ENCODE data around the gene STAG1.
"Not testable (repeated sequence)": the region's sequence is repeated elsewhere in the genome, so short reads cannot be mapped to it uniquely, and the experiment has no call there.

STAG1 gene

DNA sequence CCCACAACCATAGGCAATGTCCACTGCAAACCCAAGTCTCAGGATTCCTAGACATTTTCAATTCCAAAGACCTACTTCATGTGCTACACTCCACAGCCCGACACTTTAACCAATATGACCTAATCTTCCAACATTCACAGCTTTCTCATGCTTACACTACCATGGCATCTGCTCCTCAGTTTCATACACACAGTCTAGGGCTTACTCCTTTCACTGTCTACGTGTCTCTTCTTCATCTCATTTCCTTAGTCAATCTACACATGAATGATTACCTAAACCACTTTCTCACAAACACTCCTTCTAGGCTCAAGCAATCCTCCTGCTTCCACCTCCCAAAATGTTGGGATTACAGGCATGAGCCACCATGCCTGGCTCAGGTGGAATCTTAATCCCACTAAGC, 106.3 kb downstream of the STAG1 start:
- DNase-seq (ENCODE audit: low read depth), result no peak

DNA sequence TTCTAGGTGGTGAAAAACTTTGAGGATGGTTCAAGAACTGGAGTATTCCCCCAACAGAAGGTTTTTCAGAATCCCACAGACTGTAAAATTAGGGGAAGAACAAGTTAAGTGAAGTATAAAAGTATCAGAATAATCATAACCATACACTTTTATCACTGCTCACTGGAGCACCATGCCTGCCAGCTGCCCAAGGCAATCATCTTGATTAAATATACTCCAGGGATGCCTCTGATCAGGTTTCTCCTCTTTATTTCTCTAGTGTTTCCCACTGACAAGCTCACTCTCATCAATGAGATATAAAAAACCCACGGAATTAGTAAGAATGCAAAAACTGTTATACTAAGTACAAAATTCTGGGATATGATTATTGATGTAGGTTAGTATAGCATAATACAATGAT, 108.0 kb downstream of the STAG1 start:
- no peak for DNase-seq (ENCODE audit: low read depth)

- not testable (repeated sequence) for DNase-seq (ENCODE audit: low read depth)
Measured at GRCh38 chr3:136643380-136643779, 108.8 kb downstream of the STAG1 start.

DNA sequence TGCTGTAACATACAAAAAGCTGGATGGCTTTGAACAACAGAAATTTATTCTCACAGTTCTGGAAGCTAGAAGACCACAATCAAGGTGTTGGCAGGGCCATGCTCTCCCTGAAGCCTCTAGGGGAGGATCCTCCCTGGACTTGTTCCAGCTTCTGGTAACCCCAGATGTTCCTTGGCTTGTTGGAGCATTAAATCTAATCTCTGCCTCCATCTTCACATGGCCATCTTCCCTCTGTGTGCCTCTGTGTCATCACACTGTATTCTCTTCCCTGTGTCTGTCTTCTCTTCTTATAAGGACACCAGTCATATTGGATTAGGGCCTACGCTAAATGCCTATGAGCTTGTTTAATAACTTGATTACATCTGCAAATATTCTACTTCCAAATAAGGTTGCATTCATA, 109.5 kb downstream of the STAG1 start:
- DNase-seq (ENCODE audit: low read depth), result no peak

- DNase-seq (ENCODE audit: low read depth), result no peak
Measured at GRCh38 chr3:136639069-136639468, 113.1 kb downstream of the STAG1 start.

GRCh38 chr3:136637176-136637575, 115.0 kb downstream of the STAG1 start:
- no peak for DNase-seq (ENCODE audit: low read depth)

- DNase-seq (ENCODE audit: low read depth), result no peak
Measured at GRCh38 chr3:136634821-136635220, 117.4 kb downstream of the STAG1 start.

DNA sequence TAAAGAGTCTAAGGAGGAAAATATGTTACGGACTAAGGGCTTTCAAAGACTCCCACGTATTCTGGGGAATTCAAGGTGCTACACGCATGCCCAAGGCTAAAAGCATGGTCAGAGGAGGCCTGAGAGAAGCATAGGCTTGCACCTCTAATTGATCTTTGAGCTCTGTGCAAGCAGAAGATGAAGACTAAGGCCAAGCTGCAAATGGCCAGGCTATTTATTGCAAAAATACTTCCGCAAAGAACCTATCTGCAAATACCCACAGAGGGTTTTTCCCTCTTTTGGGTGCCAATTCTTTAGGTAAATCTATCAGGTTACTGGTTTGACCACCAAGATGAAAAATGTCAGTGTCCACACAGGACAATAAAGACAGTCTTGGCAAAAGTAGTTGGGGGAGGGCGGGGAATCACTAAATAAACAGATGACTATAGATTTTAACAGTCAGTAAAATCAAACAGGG, 119.5 kb downstream of the STAG1 start:
- DNase-seq (ENCODE audit: low read depth), result no peak

DNA sequence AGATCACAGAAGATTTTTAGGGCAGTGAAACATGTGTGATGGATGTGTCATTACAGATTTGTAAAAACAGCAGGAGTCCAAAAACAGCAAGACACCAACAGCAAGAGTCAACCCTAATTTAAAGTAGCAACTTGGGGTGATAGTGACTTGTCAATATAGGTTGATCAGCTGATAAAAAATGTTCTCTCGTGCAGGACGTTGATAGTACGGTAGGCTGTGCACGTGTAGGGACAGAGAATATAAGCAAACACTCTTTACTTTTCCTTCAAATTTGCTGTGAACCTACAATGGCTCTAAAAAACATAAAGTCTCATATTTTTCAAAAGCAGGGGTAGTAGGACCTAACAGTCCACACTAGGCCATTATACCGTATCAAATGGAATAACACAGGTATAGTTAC, 120.8 kb downstream of the STAG1 start:
- no peak for DNase-seq (ENCODE audit: low read depth)

GRCh38 chr3:136630915-136631314, 121.3 kb downstream of the STAG1 start:
- DNase-seq (ENCODE audit: low read depth), result no peak

GRCh38 chr3:136626493-136626892, 125.7 kb downstream of the STAG1 start:
- no peak for DNase-seq (ENCODE audit: low read depth)

GRCh38 chr3:136624894-136625815, 127.0 kb downstream of the STAG1 start:
- no peak for DNase-seq (ENCODE audit: low read depth)

DNA sequence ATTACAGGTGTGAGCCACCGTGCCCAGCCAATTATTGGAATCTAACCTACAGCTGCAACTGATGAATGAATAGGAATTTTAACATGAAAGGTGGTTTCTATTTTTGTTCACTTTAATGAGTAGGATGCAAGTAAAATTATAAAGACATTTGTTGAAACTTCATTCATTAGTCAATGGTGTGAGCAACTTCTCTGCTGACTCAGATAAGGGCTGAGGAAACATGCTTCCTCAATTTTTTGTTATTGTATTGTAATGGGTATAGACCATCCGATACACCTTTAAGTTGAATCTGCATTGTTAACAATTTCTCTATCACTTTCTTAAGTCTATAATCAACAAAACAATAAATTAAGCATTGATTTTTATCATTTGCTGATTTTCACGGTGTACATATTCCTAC, 127.8 kb downstream of the STAG1 start:
- DNase-seq (ENCODE audit: low read depth), result no peak

DNA sequence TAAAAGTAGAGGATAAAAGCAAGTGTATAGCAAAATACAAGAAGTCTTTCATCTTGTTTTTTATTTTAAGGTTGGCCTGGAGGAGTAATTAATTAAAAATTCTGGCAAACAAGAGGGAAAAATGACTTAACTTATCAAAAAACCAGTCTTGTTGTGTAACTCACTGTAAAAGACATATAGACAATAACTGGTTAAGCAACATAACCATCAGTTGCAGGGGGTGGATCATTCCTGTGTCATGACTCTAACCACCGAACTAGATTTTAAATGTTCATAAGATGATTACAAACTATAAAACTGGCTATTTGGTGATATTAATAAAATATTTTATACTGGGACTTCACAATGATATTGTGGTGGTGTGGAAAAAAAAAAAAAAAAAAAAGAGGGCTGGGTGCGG, 130.6 kb downstream of the STAG1 start:
- DNase-seq (ENCODE audit: low read depth), result no peak

- no peak for DNase-seq (ENCODE audit: low read depth)
Measured at GRCh38 chr3:136620436-136620835, 131.7 kb downstream of the STAG1 start.

DNA sequence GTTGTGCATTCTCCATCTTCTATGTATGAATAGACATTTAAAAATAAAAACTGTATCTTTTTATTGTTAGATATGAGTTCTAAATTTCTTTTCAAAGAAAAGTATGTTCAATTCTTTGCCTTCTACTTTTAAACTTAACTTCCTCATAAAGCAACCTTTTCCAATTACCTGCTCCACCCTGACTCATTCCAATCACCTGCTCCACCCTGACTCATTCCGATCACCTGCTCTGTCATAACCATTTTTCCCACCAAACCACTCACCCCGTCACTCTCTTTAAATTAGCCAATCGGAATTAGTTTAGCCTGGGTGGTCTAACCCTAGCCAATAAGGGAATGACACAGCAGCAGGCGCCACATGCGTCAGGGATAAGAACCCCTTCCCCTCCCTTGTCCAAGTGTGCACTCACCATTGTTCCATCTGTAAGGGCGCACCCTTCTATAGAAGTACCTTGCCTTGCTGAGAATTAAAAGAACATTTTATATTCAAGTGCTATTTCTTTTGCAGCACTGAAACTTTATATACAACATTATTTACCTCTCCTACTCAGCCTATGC, 134.1 kb downstream of the STAG1 start:
- not testable (repeated sequence) for DNase-seq (ENCODE audit: low read depth)

DNA sequence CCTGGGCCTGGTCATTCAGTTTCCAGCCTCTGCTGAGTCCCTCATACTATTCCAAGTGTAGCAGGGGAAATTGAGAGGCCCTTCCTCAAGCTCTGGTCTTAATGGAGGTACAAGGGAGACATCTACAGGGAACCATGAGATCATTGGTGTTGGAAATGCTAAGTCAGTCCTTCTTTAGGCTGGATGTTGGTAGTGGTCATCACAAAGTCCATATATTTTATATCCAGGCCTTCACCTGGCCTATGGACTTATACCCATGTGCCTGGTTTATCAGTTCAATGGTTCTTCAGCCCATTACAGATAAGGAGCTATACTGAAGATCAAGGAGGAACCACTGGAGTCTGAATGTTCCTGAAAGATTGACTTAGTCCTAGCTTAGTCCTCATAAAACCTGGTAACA, 135.0 kb downstream of the STAG1 start:
- no peak for DNase-seq (ENCODE audit: low read depth)

DNA sequence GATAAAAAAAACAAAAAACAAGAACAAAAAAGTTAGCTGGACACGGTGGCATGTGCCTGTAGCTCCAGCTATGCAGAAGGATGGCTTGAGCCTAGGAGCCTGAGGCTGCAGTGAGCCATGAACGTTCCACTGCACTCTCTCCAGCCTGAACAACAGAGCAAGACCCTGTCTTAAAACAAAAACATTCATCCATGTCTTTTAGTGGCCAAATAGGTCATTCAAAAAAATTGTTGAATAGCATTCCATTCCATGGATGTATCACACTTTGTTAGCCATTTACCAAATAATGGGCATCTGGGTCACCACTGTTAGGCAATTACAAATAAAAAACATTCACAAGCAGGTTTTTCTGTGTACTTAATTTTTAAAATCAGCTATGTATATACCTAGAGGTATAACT, 139.7 kb downstream of the STAG1 start:
- no peak for DNase-seq (ENCODE audit: low read depth)

DNA sequence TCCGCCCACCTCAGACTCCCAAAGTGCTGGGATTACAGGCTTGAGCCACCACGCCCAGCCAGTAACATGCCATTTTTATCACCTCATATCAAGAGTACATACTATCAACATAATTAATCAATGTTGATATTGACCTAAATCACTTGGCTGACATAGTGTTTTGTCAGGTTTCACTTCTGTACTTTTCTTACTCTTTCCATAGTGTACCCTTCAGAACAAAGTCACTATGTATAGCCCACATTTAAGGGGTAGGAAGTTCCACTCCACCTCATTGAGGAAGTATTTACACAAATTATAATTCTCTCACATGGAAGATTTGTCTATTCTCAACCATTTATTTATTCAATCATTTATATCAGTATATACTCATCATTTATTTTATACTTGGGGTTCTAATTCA, 145.2 kb downstream of the STAG1 start:
- no peak for DNase-seq (ENCODE audit: low read depth)

- DNase-seq (ENCODE audit: low read depth), result not testable (repeated sequence)
Measured at GRCh38 chr3:136606216-136606615, 146.0 kb downstream of the STAG1 start.

GRCh38 chr3:136604961-136605360, 147.2 kb downstream of the STAG1 start:
- DNase-seq (ENCODE audit: low read depth), result no peak

GRCh38 chr3:136602818-136603217, 149.4 kb downstream of the STAG1 start:
- no peak for DNase-seq (ENCODE audit: low read depth)

DNA sequence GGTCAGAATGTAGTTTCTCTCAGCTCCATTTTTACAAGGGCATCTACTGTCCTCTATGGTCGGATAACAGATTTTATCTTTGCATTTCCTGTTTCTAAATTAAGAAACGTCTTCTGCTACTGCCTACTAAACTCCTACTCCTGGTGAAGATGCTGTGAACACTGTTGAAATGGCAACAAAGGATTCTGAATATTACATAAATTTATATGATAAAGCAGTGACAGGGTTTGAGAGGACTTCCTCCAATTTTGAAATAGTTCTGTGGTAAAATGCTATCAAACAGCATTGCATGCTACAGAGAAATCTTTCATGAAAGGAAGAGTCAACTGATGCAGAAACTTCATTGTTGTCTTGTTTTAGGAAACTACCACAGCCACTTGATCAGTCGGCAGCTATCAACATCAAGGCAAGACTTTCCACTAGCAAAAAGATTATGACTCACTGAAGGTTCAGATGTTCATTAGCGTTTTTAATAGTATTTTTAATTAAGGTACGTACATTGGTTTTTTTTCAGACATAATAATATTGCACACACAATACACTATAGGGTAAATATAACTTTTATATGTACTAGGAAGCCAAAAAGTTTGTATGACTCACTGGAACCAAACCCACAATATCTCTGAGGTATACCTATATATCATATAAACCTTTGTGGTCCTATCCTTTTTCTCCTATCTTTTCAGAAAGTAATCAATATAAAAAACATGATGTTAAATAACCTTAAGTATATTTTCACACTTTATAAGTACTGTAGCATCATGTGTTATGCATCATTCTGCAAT, 156.1 kb downstream of the STAG1 start:
- DNase-seq (ENCODE audit: low read depth), result no peak

All from stimulated activated CD8-positive, alpha-beta memory T cell treated with anti-CD3 and anti-CD28 coated beads, Interleukin-15, amount 100 ng/mL, for 24 hours (primary cell).